DOHH2 (cell line): ENCODE results near the gene F10.

Source experiments
- EZH2phosphoT487 ChIP-seq: fragments of 200-600 bp; sonication (generic); IDR thresholded peaks from 2 replicates; pipeline ENCODE4 v1.6.1; 2017; ENCODE audit warnings: borderline replicate concordance, mild to moderate bottlenecking, antibody characterized with exemption, low read length, moderate library complexity, mixed read lengths
- TF ChIP-seq, protein P1 (sequence below): fragments of 200-600 bp; sonication (generic); IDR thresholded peaks from one replicate; pipeline ENCODE4 v1.5.1; 2014; ENCODE audit warnings: antibody characterized with exemption, mild to moderate bottlenecking, low read depth, low read length; ENCODE audit not compliant: poor library complexity, severe bottlenecking

GRCh38 chr13:113187883-113188665 lies 65.5 kb downstream of the F10 start:
- TF ChIP-seq EZH2phosphoT487: no peak
- TF ChIP-seq, protein P1, sequence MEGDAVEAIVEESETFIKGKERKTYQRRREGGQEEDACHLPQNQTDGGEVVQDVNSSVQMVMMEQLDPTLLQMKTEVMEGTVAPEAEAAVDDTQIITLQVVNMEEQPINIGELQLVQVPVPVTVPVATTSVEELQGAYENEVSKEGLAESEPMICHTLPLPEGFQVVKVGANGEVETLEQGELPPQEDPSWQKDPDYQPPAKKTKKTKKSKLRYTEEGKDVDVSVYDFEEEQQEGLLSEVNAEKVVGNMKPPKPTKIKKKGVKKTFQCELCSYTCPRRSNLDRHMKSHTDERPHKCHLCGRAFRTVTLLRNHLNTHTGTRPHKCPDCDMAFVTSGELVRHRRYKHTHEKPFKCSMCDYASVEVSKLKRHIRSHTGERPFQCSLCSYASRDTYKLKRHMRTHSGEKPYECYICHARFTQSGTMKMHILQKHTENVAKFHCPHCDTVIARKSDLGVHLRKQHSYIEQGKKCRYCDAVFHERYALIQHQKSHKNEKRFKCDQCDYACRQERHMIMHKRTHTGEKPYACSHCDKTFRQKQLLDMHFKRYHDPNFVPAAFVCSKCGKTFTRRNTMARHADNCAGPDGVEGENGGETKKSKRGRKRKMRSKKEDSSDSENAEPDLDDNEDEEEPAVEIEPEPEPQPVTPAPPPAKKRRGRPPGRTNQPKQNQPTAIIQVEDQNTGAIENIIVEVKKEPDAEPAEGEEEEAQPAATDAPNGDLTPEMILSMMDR: no peak
